BLaER1 (cell line): ENCODE results near the gene PICALM.

Source experiments
- H3K27ac ChIP-seq: shearing (Covaris generic); formaldehyde crosslinking; 2 replicates; pipeline ENCODE4 v1.8.1; 2022
- H3K27me3 ChIP-seq: shearing (Covaris generic); formaldehyde crosslinking; 2 replicates; pipeline ENCODE4 v1.8.1; 2022
- H3K36me3 ChIP-seq: shearing (Covaris generic); formaldehyde crosslinking; 2 replicates; pipeline ENCODE4 v1.8.1; 2022
- H3K4me1 ChIP-seq: shearing (Covaris generic); formaldehyde crosslinking; 2 replicates; pipeline ENCODE4 v1.8.1; 2022
- H3K4me2 ChIP-seq: shearing (Covaris generic); formaldehyde crosslinking; 2 replicates; pipeline ENCODE4 v1.8.1; 2022
- H3K4me3 ChIP-seq: shearing (Covaris generic); formaldehyde crosslinking; 2 replicates; pipeline ENCODE4 v1.8.1; 2022
- H3K9ac ChIP-seq: shearing (Covaris generic); formaldehyde crosslinking; 2 replicates; pipeline ENCODE4 v1.8.1; 2022
- H3K9me3 ChIP-seq: shearing (Covaris generic); formaldehyde crosslinking; 2 replicates; pipeline ENCODE4 v1.8.1; 2022
- H4K20me1 ChIP-seq: shearing (Covaris generic); formaldehyde crosslinking; 2 replicates; pipeline ENCODE4 v1.8.1; 2022
- Cebpa-rat ChIP-seq: shearing (Covaris generic); IDR thresholded peaks from 2 replicates; pipeline ENCODE4 v1.8.1; 2022

Gene PICALM

GRCh38 chr11:85991508-85991907, 77.4 kb downstream of the PICALM start:
- Histone ChIP-seq H3K27me3 (no peaks in the 10 kb centered on the region), H3K36me3 (peaks cover 71% of the 10 kb centered on the region), H3K9ac (no peak overlapping the region), H4K20me1 (no peaks in the 10 kb centered on the region), H3K9me3 (no peaks in the 10 kb centered on the region), H3K4me2 (no peak overlapping the region), H3K4me3 (no peak overlapping the region), H3K4me1 (no peaks in the 10 kb centered on the region), H3K27ac (no peak overlapping the region)
- TF ChIP-seq Cebpa-rat, result no peak

- Histone ChIP-seq H3K4me1 (no peaks in the 10 kb centered on the region), H3K36me3 (peaks cover 78% of the 10 kb centered on the region), H3K27me3 (no peaks in the 10 kb centered on the region), H3K9me3 (no peaks in the 10 kb centered on the region), H4K20me1 (no peaks in the 10 kb centered on the region), H3K27ac (no peak overlapping the region), H3K4me2 (no peak overlapping the region), H3K9ac (no peak overlapping the region), H3K4me3 (no peak overlapping the region)
- TF ChIP-seq Cebpa-rat, result no peak
Observed at GRCh38 chr11:85989746-85990145, 79.1 kb downstream of the PICALM start.

DNA sequence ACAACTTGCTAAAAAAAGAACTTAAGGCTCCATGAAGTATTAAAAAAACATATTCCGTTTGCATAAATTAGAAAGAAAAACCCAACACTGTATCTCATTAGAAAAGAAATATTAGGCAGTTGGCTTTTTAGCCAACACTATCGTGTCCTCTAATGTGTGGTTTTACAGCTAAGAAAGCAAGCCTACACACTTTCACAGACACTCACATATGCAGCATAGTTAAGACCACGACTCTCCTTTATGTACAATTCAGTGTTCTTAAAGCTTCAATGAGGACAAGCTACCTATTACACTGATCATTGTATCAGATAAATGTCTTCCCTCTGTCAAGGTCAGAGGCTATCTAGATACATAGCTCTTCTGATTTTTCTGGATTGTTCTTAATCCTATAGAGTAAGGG, 80.1 kb downstream of the PICALM start:
- Histone ChIP-seq H3K4me1 (no peaks in the 10 kb centered on the region), H3K4me3 (no peak overlapping the region), H3K27ac (no peak overlapping the region), H3K27me3 (no peaks in the 10 kb centered on the region), H4K20me1 (no peaks in the 10 kb centered on the region), H3K9me3 (no peaks in the 10 kb centered on the region), H3K4me2 (no peak overlapping the region), H3K36me3 (peaks cover 78% of the 10 kb centered on the region), H3K9ac (no peak overlapping the region)
- no peak for TF ChIP-seq Cebpa-rat

GRCh38 chr11:85977751-85978160, 91.1 kb downstream of the PICALM start:
- no peaks in the 10 kb centered on the region for H3K9me3 ChIP-seq
- H3K36me3 ChIP-seq, result peaks cover 74% of the 10 kb centered on the region
- H3K9ac ChIP-seq, result no peak overlapping the region
- H3K4me1 ChIP-seq, result no peaks in the 10 kb centered on the region
- no peaks in the 10 kb centered on the region for H3K27me3 ChIP-seq
- no peak overlapping the region for H3K4me2 ChIP-seq
- no peak overlapping the region for H3K27ac ChIP-seq
- TF ChIP-seq Cebpa-rat, result no peak
- H4K20me1 ChIP-seq, result no peaks in the 10 kb centered on the region
- H3K4me3 ChIP-seq, result no peak overlapping the region

DNA sequence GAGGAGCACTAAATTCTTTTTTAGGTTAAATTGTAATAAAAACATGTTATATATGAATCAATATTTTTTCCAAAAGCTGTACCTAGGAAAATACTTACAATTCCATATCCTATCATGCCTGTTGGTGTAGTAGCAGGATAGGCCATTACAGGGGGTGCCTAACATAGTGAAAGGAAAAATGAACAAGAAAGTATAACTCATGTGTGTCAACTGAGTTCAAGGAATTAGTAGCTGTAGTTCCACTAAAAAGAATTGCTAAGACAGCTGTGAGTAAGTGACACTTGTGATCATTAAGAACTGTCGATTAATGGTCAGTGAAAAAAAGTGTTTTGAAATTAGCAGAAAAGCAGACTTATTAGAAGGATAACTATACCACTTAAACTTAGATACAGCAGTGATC, 92.4 kb downstream of the PICALM start:
- H3K4me3 ChIP-seq, result no peak overlapping the region
- H3K4me1 ChIP-seq, result no peaks in the 10 kb centered on the region
- no peak overlapping the region for H3K9ac ChIP-seq
- H3K4me2 ChIP-seq, result no peak overlapping the region
- no peak overlapping the region for H3K27ac ChIP-seq
- no peaks in the 10 kb centered on the region for H4K20me1 ChIP-seq
- H3K27me3 ChIP-seq, result no peaks in the 10 kb centered on the region
- H3K36me3 ChIP-seq, result peaks cover 79% of the 10 kb centered on the region
- no peak for TF ChIP-seq Cebpa-rat
- H3K9me3 ChIP-seq, result no peaks in the 10 kb centered on the region

- Histone ChIP-seq H3K9me3 (no peaks in the 10 kb centered on the region), H3K4me1 (no peaks in the 10 kb centered on the region), H3K27ac (no peak overlapping the region), H4K20me1 (0 out of 2 replicates have a peak, but pooled peaks cover under 1% of the 10 kb centered on the region), H3K4me3 (no peak overlapping the region), H3K36me3 (peaks cover 77% of the 10 kb centered on the region), H3K9ac (no peak overlapping the region), H3K27me3 (no peaks in the 10 kb centered on the region), H3K4me2 (no peak overlapping the region)
- no peak for TF ChIP-seq Cebpa-rat
Observed at GRCh38 chr11:85974122-85974521, 94.8 kb downstream of the PICALM start.

GRCh38 chr11:85970593-85970992, 98.3 kb downstream of the PICALM start:
- Histone ChIP-seq H4K20me1 (peaks cover 9% of the 10 kb centered on the region; the same call in 1 of the 2 replicates), H3K4me1 (no peaks in the 10 kb centered on the region), H3K9ac (no peak overlapping the region), H3K27me3 (no peaks in the 10 kb centered on the region), H3K27ac (no peak overlapping the region), H3K4me2 (no peak overlapping the region), H3K4me3 (no peak overlapping the region), H3K9me3 (no peaks in the 10 kb centered on the region), H3K36me3 (peaks cover 83% of the 10 kb centered on the region)
- TF ChIP-seq Cebpa-rat, result no peak

DNA sequence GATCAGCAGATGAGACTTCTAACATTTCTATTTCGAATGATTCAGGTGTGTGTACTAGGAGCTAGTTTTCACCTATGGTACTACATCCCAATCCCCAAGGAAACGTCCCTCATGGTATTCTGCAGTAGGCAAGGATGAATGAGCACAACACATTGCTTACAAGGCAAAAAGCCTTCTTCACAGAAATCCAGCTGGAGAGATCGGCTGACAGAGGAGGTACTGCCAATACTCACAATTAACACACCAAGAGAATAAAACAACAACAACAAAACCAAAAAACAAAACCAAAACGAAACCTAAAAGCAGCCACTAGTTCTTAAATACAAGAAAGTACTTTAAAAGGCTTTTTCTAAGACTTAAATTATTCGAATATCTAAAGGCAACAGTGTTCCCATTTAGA, 101.4 kb downstream of the PICALM start:
- no peaks in the 10 kb centered on the region for H3K4me1 ChIP-seq
- no peak overlapping the region for H3K4me2 ChIP-seq
- H3K27me3 ChIP-seq, result no peaks in the 10 kb centered on the region
- H3K27ac ChIP-seq, result no peak overlapping the region
- no peaks in the 10 kb centered on the region for H3K9me3 ChIP-seq
- H3K36me3 ChIP-seq, result peaks cover 76% of the 10 kb centered on the region
- peaks cover 15% of the 10 kb centered on the region; the same call in 1 of the 2 replicates for H4K20me1 ChIP-seq
- TF ChIP-seq Cebpa-rat, result no peak
- no peak overlapping the region for H3K9ac ChIP-seq
- no peak overlapping the region for H3K4me3 ChIP-seq

- Histone ChIP-seq H3K36me3 (peaks cover 74% of the 10 kb centered on the region), H3K4me1 (no peaks in the 10 kb centered on the region), H3K4me2 (no peak overlapping the region), H4K20me1 (peaks cover 24% of the 10 kb centered on the region; the same call in 1 of the 2 replicates), H3K27ac (no peak overlapping the region), H3K27me3 (no peaks in the 10 kb centered on the region), H3K4me3 (no peak overlapping the region), H3K9ac (no peak overlapping the region), H3K9me3 (no peaks in the 10 kb centered on the region)
- TF ChIP-seq Cebpa-rat, result no peak
Observed at GRCh38 chr11:85965202-85965601, 103.7 kb downstream of the PICALM start.

DNA sequence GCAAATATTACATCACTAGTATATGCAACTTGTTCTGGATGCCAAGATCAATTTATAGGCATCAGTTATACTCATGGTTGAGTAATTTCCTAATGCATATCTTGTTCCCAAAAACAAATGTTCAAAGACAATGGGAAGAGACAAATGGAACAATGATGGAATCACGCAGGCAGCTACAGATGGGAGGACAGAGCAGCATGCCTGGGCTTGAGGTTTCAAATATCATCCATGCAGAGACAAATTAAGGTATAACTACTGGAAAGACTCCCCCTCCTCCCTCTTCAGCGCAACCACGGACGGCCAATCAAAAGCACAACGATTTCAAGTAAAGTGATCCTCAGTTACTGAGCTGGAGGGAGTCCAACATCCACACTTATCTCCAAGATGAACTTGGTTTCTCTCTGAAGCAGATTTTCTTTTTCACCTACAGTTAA, 106.9 kb downstream of the PICALM start:
- Histone ChIP-seq H3K9ac (no peak overlapping the region), H3K9me3 (no peaks in the 10 kb centered on the region), H4K20me1 (peaks cover 15% of the 10 kb centered on the region; the same call in 1 of the 2 replicates), H3K4me1 (no peaks in the 10 kb centered on the region), H3K4me2 (no peak overlapping the region), H3K27me3 (no peaks in the 10 kb centered on the region), H3K36me3 (peaks cover 69% of the 10 kb centered on the region), H3K27ac (no peak overlapping the region), H3K4me3 (no peak overlapping the region)
- no peak for TF ChIP-seq Cebpa-rat

- Histone ChIP-seq H3K4me3 (no peak overlapping the region), H3K4me2 (no peak overlapping the region), H3K27ac (no peak overlapping the region), H3K9me3 (no peaks in the 10 kb centered on the region), H4K20me1 (peaks cover 15% of the 10 kb centered on the region; the same call in 1 of the 2 replicates), H3K9ac (no peak overlapping the region), H3K27me3 (no peaks in the 10 kb centered on the region), H3K36me3 (peaks cover 68% of the 10 kb centered on the region), H3K4me1 (no peaks in the 10 kb centered on the region)
- TF ChIP-seq Cebpa-rat, result no peak
Observed at GRCh38 chr11:85961130-85961529, 107.8 kb downstream of the PICALM start.
